NCI-H2227 treated with DMSO at 0.1 percent for 48 hours (cell line): ENCODE results near the gene OPN4.

Experiments used
- DNase-seq: peaks from one replicate; lab custom pipeline; 2025; lab: John Stamatoyannopoulos, UW

The OPN4 gene

GRCh38 chr10:86662186-86663045 is 8.1 kb downstream of the OPN4 start:
- DNase-seq: no peak

- DNase-seq: no peak
Observed at GRCh38 chr10:86663046-86663345, 8.6 kb downstream of the OPN4 start.

- DNase-seq: no peak
Observed at GRCh38 chr10:86663576-86664339, 9.4 kb downstream of the OPN4 start.

GRCh38 chr10:86664341-86665217 is 10.2 kb downstream of the OPN4 start:
- no peak for DNase-seq

GRCh38 chr10:86665218-86665607 is 10.9 kb downstream of the OPN4 start:
- no peak for DNase-seq

- no peak for DNase-seq
Observed at GRCh38 chr10:86665868-86666267, 11.5 kb downstream of the OPN4 start.

GRCh38 chr10:86666538-86666937 is 12.2 kb downstream of the OPN4 start:
- no peak for DNase-seq

GRCh38 chr10:86667421-86668181 is 13.3 kb downstream of the OPN4 start:
- DNase-seq: no peak

- DNase-seq: no peak
Observed at GRCh38 chr10:86668297-86669165, 14.2 kb downstream of the OPN4 start, which contains the start of gene LDB3. Gene LDB3 (plus strand): TSS chr10:86668511. CDS start chr10:86668692, 181 bp downstream.

- DNase-seq: no peak
Observed at GRCh38 chr10:86670290-86670811, 16.0 kb downstream of the OPN4 start.

- no peak for DNase-seq
Observed at GRCh38 chr10:86670876-86671275, 16.5 kb downstream of the OPN4 start.

GRCh38 chr10:86671419-86671818 is 17.1 kb downstream of the OPN4 start:
- DNase-seq: no peak

- no peak for DNase-seq
Observed at GRCh38 chr10:86671985-86672710, 17.8 kb downstream of the OPN4 start.

- no peak for DNase-seq
Observed at GRCh38 chr10:86673216-86673826, 19.0 kb downstream of the OPN4 start.

GRCh38 chr10:86673827-86674581 is 19.7 kb downstream of the OPN4 start:
- no peak for DNase-seq

- no peak for DNase-seq
Observed at GRCh38 chr10:86674912-86675311, 20.6 kb downstream of the OPN4 start.

- DNase-seq: no peak
Observed at GRCh38 chr10:86677374-86677773, 23.0 kb downstream of the OPN4 start.

GRCh38 chr10:86678999-86679792 is 24.8 kb downstream of the OPN4 start:
- no peak for DNase-seq
